GM19023 (cell line): Measurements from ENCODE around the gene CACNA1I.
"Not testable (repeated sequence)": the region's sequence is repeated elsewhere in the genome, so short reads cannot be mapped to it uniquely, and the experiment has no call there.

Experiments
- ATAC-seq: cut with Tn5 transposase; IDR thresholded peaks from one replicate; pipeline ENCODE4 v1.9.1; 2021; ENCODE audit warnings: mild to moderate bottlenecking, moderate library complexity; ENCODE audit not compliant: unreplicated experiment

The CACNA1I gene

GRCh38 chr22:39731881-39732555 lies 161.5 kb downstream of the CACNA1I start:
- no peak for ATAC-seq

GRCh38 chr22:39732625-39733024 lies 162.1 kb downstream of the CACNA1I start:
- no peak for ATAC-seq

- ATAC-seq: no peak
Observed at GRCh38 chr22:39733191-39733590, 162.6 kb downstream of the CACNA1I start.

GRCh38 chr22:39734046-39734445 lies 163.5 kb downstream of the CACNA1I start:
- not testable (repeated sequence) for ATAC-seq

- no peak for ATAC-seq
Observed at GRCh38 chr22:39734866-39735265, 164.3 kb downstream of the CACNA1I start.

- no peak for ATAC-seq
Observed at GRCh38 chr22:39735776-39736175, 165.2 kb downstream of the CACNA1I start.

GRCh38 chr22:39738746-39739145 lies 168.2 kb downstream of the CACNA1I start:
- no peak for ATAC-seq
